ENCODE data around the gene CEBPZOS.

The CEBPZOS gene

DNA sequence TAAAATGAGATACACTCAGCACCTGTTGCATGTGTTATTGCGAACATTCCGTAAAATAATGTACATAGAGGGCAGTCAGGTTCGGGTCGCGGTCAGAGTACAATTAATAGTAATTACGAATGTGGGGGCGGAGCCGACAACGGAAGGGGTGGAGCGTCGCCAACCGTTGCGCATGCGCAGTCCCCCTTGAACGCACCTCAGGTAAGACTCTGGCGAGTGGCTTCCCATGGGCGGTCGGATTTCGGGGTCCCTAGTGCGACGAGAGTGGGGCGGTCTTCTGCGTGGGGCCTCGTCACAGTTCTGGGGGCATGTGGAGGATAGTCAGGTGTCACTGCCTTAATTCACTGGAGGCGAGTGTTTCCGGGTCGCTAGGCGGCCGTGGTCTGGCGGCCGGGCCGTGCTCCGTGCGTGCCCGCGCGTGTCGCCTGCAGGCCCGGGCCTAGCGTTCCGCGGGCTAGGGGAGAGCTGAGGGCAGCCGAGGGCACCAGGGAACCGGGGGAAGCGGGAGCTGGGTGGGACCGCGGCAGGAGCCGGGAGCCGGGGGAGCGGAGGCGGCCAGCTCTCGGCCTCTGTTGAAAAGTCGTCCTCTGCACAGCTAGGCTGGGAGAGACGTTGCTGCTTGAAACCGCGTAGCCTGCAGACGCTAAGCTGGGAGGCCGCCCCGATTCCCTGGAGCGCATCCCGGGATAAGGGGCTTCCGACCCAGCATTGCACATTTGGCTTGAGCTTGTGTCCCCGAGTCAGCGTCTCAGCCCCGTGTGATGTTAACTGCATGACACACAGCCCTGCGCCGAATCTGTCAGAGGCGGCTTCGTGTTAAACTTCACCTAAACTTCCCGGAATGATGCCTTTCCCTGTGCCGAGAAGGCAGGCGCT lies at the start of gene CEBPZOS:
CEBPZOS (plus strand) TSS at position 177 of the 876 bp plus-strand sequence. CDS start 3,209 bp downstream, outside the sequence.
- DNase-seq (ENCODE audit: low read depth, low spot score), result peak; percentile 77

GRCh38 chr2:37148325-37148724 lies 48.0 kb upstream of the CEBPZOS start:
- no peak for DNase-seq (ENCODE audit: low read depth, low spot score)

- no peak for DNase-seq (ENCODE audit: low read depth, low spot score)
These were observed 46.5 kb upstream of the CEBPZOS start for GRCh38 chr2:37149626-37150322.

DNA sequence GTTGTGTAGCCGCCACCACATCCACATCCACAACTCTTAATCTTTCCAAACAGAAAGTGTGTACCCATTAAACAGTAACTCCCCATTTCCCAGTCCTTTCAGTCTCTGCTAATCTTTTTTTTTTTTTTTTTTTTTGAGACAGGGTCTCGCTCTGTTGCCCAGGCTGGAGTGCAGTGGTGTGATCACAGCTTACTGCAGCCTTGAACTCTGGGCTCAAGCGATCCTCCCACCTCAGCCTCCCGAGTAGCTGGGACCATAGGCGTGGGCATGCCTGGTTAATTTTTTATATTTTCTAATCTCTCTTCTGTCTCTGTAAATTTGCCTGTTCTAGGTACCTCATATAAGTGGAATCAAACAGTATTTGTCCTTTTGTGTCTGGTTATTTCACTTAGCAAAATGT lies 43.1 kb upstream of the CEBPZOS start:
- no peak for DNase-seq (ENCODE audit: low read depth, low spot score)

- DNase-seq (ENCODE audit: low read depth, low spot score), result no peak
These were observed 41.5 kb upstream of the CEBPZOS start for GRCh38 chr2:37154785-37155184.

DNA sequence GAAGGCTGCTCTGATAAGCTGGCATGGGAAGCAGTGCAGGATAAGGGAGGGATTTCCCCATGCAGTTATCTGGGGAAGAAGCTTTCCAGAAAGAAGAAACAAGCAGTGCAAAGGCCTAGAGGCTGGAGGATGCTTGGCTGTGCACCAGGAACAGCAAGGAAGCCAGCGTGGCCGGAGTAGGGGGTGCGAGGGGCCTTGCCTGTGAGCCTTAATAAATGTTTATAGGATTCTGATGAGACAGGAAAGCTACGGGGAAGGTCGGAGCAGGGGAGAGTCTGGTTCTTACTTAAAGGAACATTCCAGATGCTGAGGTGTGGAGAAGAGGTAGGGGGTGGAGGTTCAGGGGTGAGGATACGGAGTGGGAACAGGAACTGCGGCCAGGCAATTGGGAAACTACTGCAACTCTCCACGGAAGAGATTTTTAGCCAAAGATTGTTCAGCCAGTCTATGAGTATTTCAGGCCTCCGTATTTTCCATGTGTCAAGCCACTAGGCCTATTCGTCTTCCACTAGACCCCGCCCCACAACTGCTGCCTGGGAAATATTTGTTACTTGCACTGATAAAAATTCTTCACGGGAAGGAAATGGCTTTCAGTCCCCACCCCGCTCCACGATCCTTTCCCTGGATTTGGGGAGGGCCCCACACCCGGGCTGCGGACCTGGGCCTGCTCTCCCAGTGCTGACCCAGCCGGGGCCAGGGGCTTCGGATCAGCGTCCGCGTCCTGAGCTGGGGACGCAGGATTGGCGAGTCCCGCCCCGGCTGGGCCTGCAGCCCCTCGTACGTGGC lies 40.0 kb upstream of the CEBPZOS start:
- DNase-seq (ENCODE audit: low read depth, low spot score), result no peak

- DNase-seq (ENCODE audit: low read depth, low spot score), result peak; percentile 51
These were observed 39.2 kb upstream of the CEBPZOS start, which contains the start of gene EIF2AK2 for GRCh38 chr2:37156857-37157714. EIF2AK2 (minus strand) TSS chr2:37156980; CDS start chr2:37147806, 9,174 bp downstream.

GRCh38 chr2:37164757-37165156 lies 31.5 kb upstream of the CEBPZOS start:
- no peak for DNase-seq (ENCODE audit: low read depth, low spot score)

DNA sequence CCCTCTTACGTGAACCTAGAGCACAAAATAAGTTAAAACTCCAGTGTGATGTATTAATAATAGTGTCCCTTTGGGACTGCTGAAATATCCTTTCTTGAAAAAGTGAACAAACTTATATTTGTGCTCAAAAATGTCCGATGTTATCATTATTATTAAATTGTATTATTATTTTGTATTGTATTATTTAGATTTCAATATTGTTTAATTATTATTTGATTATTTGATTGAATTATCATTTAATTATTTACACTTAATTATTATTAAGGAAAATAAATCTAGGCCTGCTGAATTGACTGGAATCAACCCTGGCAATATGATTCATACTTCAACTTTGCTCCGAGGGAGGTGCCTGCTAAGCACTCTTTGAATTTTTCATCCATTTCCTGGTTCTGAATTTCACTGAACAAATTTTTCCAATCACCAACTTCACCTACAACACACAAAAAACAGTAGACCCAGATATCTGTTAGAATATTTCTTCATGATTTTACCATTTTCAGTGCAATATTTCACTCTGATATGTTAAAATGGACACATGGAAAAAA lies 28.6 kb upstream of the CEBPZOS start:
- no peak for DNase-seq (ENCODE audit: low read depth, low spot score)

DNA sequence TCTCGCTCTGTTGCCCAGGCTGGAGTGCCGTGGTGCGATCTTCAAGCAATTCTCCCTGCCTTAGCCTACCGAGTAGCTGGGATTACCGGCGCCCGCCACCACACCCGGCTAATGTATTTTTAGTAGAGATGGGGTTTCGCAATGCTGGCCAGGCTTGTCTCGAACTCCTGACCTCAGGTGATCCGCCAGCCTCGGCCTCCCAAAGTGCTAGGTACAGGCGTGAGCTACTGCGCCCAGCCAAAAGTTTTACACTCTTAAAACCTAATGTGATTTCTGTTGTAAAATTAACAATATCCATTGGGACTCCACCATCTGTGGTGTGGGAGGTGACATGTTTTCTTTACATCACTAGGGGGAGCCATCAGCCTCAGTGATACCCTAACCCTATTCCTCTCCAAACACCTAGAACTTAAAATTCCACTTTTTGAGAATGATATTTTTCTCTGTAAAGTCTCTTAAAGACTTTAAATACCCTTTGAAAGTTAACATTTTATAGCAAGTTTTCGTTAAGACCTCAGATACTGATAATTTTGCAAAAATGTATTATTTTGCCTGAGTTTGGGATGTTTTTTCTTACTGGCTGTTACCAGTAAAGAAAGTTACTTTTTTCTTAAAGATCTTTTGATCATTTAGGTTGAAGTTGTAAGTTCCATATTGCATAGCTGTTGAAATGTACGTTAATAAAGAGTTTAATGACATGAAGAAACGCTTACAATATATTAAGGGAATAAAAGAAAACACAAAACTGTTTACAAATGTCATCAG lies 27.9 kb upstream of the CEBPZOS start:
- no peak for DNase-seq (ENCODE audit: low read depth, low spot score)

- no peak for DNase-seq (ENCODE audit: low read depth, low spot score)
These were observed 24.7 kb upstream of the CEBPZOS start for GRCh38 chr2:37171624-37171950.

GRCh38 chr2:37173741-37174140 lies 22.6 kb upstream of the CEBPZOS start:
- DNase-seq (ENCODE audit: low read depth, low spot score), result no peak

DNA sequence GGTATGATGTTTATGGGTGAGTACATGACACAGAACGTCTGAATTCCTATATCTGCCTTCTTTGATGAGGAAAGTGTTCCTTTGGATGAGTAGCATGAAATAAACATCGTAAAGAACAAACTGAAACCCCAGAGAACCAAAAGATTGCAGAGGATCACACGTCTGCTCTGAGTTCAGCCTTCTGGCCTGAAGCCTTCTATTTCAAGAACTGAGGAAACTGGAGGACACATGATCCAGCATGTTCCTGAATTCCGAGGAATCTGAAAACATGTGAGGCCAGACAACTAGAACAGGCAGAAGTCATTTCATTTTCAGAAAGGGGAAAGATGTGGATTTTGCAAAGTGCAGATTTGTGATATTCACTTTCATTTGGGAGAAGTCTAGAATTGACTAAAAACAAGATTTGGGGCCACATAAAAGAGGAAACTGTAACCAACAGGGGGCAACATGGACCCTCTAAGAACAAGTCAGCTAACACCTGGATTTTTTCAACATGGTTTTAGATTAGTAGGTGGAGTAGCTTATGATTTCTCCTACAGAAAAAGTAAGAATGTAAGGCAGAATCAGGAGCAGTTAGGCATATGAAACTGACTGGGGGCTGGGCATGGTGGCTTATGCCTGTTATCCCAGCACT lies 16.2 kb upstream of the CEBPZOS start:
- no peak for DNase-seq (ENCODE audit: low read depth, low spot score)

GRCh38 chr2:37180640-37181039 lies 15.7 kb upstream of the CEBPZOS start:
- DNase-seq (ENCODE audit: low read depth, low spot score), result no peak

DNA sequence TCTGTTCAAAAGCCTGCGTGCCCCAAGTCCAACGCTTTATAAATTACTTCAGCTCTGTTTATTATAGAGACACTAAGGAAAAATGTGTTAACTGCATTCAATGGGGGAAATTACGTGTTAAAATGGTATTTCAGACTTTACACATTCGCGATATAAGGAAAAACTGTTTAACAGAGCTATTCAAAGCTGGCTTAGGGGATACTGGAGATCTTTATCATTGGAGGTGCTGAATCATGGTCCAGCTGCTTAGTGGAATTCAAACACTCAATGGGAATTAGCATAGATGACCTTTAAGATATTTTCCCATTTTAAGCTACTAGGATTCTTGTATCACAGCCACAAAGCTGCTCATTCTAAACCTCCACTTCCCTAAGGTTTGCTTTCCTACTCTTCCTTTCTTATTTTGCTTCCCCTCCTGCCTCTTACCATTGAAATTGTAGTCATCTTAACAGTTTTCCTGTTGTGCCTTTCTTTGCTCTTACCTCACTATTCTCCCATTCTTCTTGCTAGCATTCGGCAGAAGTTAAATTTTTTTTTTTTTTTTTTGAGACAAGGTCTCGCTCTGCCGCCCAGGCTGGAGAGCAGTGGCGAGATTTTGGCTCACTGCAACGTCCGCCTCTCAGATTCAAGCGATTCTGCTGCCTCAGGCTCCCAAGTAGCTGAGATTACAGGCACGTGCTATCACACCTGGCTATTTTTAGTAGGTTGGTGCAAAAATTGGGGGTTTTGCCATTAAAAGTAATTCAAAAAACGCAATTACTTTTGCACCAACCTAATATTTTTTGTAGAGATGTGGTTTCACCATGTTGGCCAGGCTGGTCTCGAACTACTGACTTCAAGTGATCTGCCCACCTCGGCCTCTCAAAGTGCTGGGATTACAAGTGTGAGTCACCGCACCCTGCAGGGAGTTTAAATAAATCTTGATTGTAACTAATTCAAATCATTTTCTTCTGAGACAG lies 14.3 kb upstream of the CEBPZOS start:
- no peak for DNase-seq (ENCODE audit: low read depth, low spot score)

GRCh38 chr2:37188570-37188969 lies 7.7 kb upstream of the CEBPZOS start, which contains the start of gene SULT6B1:
SULT6B1 (minus strand) TSS chr2:37188670; CDS start chr2:37188640, 30 bp downstream.
- no peak for DNase-seq (ENCODE audit: low read depth, low spot score)

- no peak for DNase-seq (ENCODE audit: low read depth, low spot score)
These were observed 6.7 kb upstream of the CEBPZOS start for GRCh38 chr2:37189452-37190153.

GRCh38 chr2:37190290-37190689 lies 6.0 kb upstream of the CEBPZOS start:
- DNase-seq (ENCODE audit: low read depth, low spot score), result no peak

Data from activated CD4-positive, CD25-positive, alpha-beta regulatory T cell treated with anti-CD3 and anti-CD28 coated beads, Interleukin-2, amount 50 U/mL, for 16 hours (primary cell).